K562 (cell line): ENCODE results near the gene AKT2. TPM values are rescaled to one million over a fixed set of nuclear protein-coding genes. Genes with fewer than 3 reads are reported as not detected.

Source experiments
- ELF4 ChIP-seq: fragments of 450-650 bp; formaldehyde crosslinking; IDR thresholded peaks from 2 replicates; pipeline ENCODE4 v1.4.0; 2022; ENCODE audit warnings: missing genetic modification characterization
- GABPA ChIP-seq: fragments of 200-800 bp; sonication (Bioruptor generic); conservative IDR thresholded peaks from 2 replicates; pipeline ENCODE4 v1.6.1; 2016; ENCODE audit warnings: low read depth, missing genetic modification characterization, missing compliant biosample characterization
- HNRNPK ChIP-seq: fragments of 200-400 bp; formaldehyde crosslinking; IDR thresholded peaks from one replicate; pipeline ENCODE4 v1.6.1; 2018; ENCODE audit warnings: mild to moderate bottlenecking, low read depth, low read length; ENCODE audit not compliant: poor library complexity, severe bottlenecking
- KLF16 ChIP-seq: IDR thresholded peaks from 2 replicates; pipeline ENCODE4 v1.6.1; 2016; ENCODE audit warnings: antibody characterized with exemption
- MEF2D ChIP-seq: conservative IDR thresholded peaks from 2 replicates; pipeline ENCODE4 v1.6.1; 2016; ENCODE audit warnings: low read depth, missing genetic modification characterization, missing compliant biosample characterization
- MTA3 ChIP-seq: fragments of 450-650 bp; formaldehyde crosslinking; IDR thresholded peaks from 2 replicates; pipeline ENCODE4 v1.6.1; 2017; ENCODE audit warnings: mild to moderate bottlenecking, borderline replicate concordance
- NCOA2 ChIP-seq, 2 experiments: fragments of 450-650 bp; IDR thresholded peaks; 2 replicates each; pipeline ENCODE4 v1.6.1; 2018; ENCODE audit warnings: mild to moderate bottlenecking in 2 of 2, moderate library complexity in 1 of 2; ENCODE audit not compliant: partially characterized antibody in 2 of 2
- NR0B1 ChIP-seq: fragments of 450-650 bp; IDR thresholded peaks from one replicate; pipeline ENCODE4 v1.6.1; 2018; ENCODE audit warnings: mild to moderate bottlenecking, moderate library complexity; ENCODE audit not compliant: partially characterized antibody
- PHB ChIP-seq: fragments of 250-450 bp; sonication (Bioruptor Pico); IDR thresholded peaks from 2 replicates; pipeline ENCODE4 v1.5.0; 2021
- PURB ChIP-seq: sonication (generic); formaldehyde crosslinking; IDR thresholded peaks from 2 replicates; pipeline ENCODE4 v1.9.0; 2021; ENCODE audit warnings: low read depth, mild to moderate bottlenecking, missing genetic modification reagents
- RBBP5 ChIP-seq: fragments of 200-600 bp; sonication (generic); IDR thresholded peaks from 2 replicates; pipeline ENCODE4 v1.6.1; 2012; ENCODE audit warnings: borderline replicate concordance, mild to moderate bottlenecking, low read length, control low read depth, inconsistent platforms; ENCODE audit not compliant: insufficient read depth, poor library complexity, severe bottlenecking
- SAP30 ChIP-seq: fragments of 200-600 bp; sonication (generic); IDR thresholded peaks from 2 replicates; pipeline ENCODE4 v1.6.1; 2012; ENCODE audit warnings: borderline replicate concordance, low read depth, mild to moderate bottlenecking, moderate library complexity, low read length, control low read depth, inconsistent platforms; ENCODE audit not compliant: insufficient read depth, poor library complexity, severe bottlenecking
- SLC30A9 ChIP-seq: fragments of 250-450 bp; sonication (Bioruptor Pico); IDR thresholded peaks from 2 replicates; pipeline ENCODE4 v1.8.0; 2022; ENCODE audit warnings: mild to moderate bottlenecking, moderate library complexity
- SRSF3 ChIP-seq: fragments of 200-400 bp; formaldehyde crosslinking; IDR thresholded peaks from 2 replicates; pipeline ENCODE4 v1.6.1; 2016; ENCODE audit warnings: mild to moderate bottlenecking, low read length, moderate library complexity; ENCODE audit not compliant: insufficient read depth
- TBL1XR1 ChIP-seq, 2 experiments: IDR thresholded peaks; 2 replicates each; pipeline ENCODE4 v1.6.1; 2012; ENCODE audit warnings: improper control_type of control experiment in 2 of 2, low read length in 2 of 2, mild to moderate bottlenecking in 1 of 2
- XRCC5 ChIP-seq: fragments of 200-400 bp; formaldehyde crosslinking; IDR thresholded peaks from 2 replicates; pipeline ENCODE4 v1.6.1; 2017; ENCODE audit warnings: low read depth, mild to moderate bottlenecking, low read length
- ZNF134 ChIP-seq: fragments of 250-450 bp; sonication (Bioruptor Pico); conservative IDR thresholded peaks from 2 replicates; pipeline ENCODE4 v1.4.0; 2020
- ZNF174 ChIP-seq: fragments of 250-450 bp; sonication (Bioruptor Pico); IDR thresholded peaks from 2 replicates; pipeline ENCODE4 v1.4.0; 2020; ENCODE audit warnings: mild to moderate bottlenecking
- ZNF175 ChIP-seq: fragments of 200-800 bp; sonication (Bioruptor generic); IDR thresholded peaks from 2 replicates; pipeline ENCODE4 v1.6.1; 2016; ENCODE audit warnings: low read depth, mild to moderate bottlenecking, missing genetic modification characterization, missing compliant biosample characterization
- ZNF384 ChIP-seq: IDR thresholded peaks from 2 replicates; pipeline ENCODE4 v1.6.1; 2012; ENCODE audit warnings: low read depth, low read length, improper control_type of control experiment
- ZNF583 ChIP-seq: fragments of 250-450 bp; sonication (Bioruptor Pico); IDR thresholded peaks from 2 replicates; pipeline ENCODE4 v1.4.0; 2020
- ZZZ3 ChIP-seq: fragments of 450-650 bp; IDR thresholded peaks from 2 replicates; pipeline ENCODE4 v1.6.1; 2016; ENCODE audit warnings: antibody characterized with exemption, mild to moderate bottlenecking, moderate library complexity
- polyA plus RNA-seq, 8 experiments: library from polyadenylated mRNA; depleted of rRNA in 4 of 8; stranded (reverse) in 5 of 8; unstranded in 3 of 8; fragments of >200 nt; fragmentation: Nextera tagmentation in 2 of 8; fragmentation: Illumina TruSeq in 1 of 8; extraction: Ambion mirVana in 2 of 8; extraction: Trizol in 1 of 8; gene quantifications; 2 replicates each; pipeline versions ENCODE4 v1.2.1 to v1.2.3, GENCODE V29; 2011 to 2014; ENCODE audit warnings: inconsistent platforms in 1 of 8, missing spikeins in 1 of 8
- total RNA-seq, 7 experiments: library from RNA; depleted of rRNA in 6 of 7; stranded (reverse); fragments of >200 nt in 6 of 7; fragmentation: Illumina TruSeq in 2 of 7; extraction: Trizol in 2 of 7; gene quantifications; 2 replicates each; pipeline versions ENCODE4 v1.2.1 to v1.2.3, GENCODE V29; 2011 to 2021; ENCODE audit warnings: low replicate concordance in 1 of 7
- TF ChIP-seq, protein P1 (sequence below), 3 experiments: fragments of 200-800 bp in 1 of 3; sonication (Bioruptor generic) in 1 of 3; sonication (generic) in 1 of 3; formaldehyde crosslinking in 1 of 3; IDR thresholded peaks; 2 replicates each; pipeline versions ENCODE4 v1.6.1 to v1.8.0; 2016 to 2022; ENCODE audit warnings: mild to moderate bottlenecking in 2 of 3, missing compliant biosample characterization in 2 of 3, missing genetic modification characterization in 2 of 3, missing genetic modification reagents in 1 of 3
- TF ChIP-seq, protein P2 (sequence below), 2 experiments: IDR thresholded peaks; 2 replicates each; pipeline ENCODE4 v1.6.1; 2011; ENCODE audit warnings: borderline replicate concordance in 1 of 2, control low read depth in 1 of 2, low read depth in 1 of 2, low read length in 1 of 2, mild to moderate bottlenecking in 1 of 2, mixed read lengths in 1 of 2, moderate library complexity in 1 of 2; ENCODE audit not compliant: insufficient read depth in 1 of 2, insufficient read length in 1 of 2, poor library complexity in 1 of 2, severe bottlenecking in 1 of 2; ENCODE audit errors: extremely low read depth in 1 of 2

AKT2 gene
- total and polyA plus RNA-seq, 9 of the 15 experiments (the other 6 are each of a cell fraction or from before 2014, with no cell fraction given), result 1.1 to 132 (median 67.7) TPM

GRCh38 chr19:40231544-40232424 lies 53.4 kb downstream of the AKT2 start (continued):
- TF ChIP-seq, protein P1, sequence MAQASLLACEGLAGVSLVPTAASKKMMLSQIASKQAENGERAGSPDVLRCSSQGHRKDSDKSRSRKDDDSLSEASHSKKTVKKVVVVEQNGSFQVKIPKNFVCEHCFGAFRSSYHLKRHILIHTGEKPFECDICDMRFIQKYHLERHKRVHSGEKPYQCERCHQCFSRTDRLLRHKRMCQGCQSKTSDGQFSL (CRISPR knock-in tag; IDR thresholded peaks at IDR 0.05), result 0 out of 2 replicates have a peak, but pooled peaks have one; percentile 23
- TF ChIP-seq, protein P1 (tag; IDR thresholded peaks at IDR 0.05), result no peak
- TF ChIP-seq ZZZ3, result no peak
- TF ChIP-seq ZNF134 (CRISPR knock-in tag), result no peak
- no peak for TF ChIP-seq SLC30A9 (CRISPR knock-in tag)
- no peak for TF ChIP-seq SRSF3
- no peak for TF ChIP-seq PHB (CRISPR knock-in tag)
- no peak for TF ChIP-seq KLF16
- no peak for TF ChIP-seq PURB (CRISPR knock-in tag)
- TF ChIP-seq HNRNPK, result no peak
- TF ChIP-seq GABPA, result peak; percentile 93
- TF ChIP-seq NR0B1, result no peak
- TF ChIP-seq ZNF175 (CRISPR knock-in tag), result no peak; the same call in 1 of the 2 replicates
- TF ChIP-seq ELF4, result no peak
- TF ChIP-seq MEF2D, result no peak
- TF ChIP-seq, protein P2, sequence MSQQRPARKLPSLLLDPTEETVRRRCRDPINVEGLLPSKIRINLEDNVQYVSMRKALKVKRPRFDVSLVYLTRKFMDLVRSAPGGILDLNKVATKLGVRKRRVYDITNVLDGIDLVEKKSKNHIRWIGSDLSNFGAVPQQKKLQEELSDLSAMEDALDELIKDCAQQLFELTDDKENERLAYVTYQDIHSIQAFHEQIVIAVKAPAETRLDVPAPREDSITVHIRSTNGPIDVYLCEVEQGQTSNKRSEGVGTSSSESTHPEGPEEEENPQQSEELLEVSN (IDR thresholded peaks at IDR 0.05; ENCODE audit: borderline replicate concordance in 1 of 2, extremely low read depth in 1 of 2, insufficient read depth in 1 of 2, insufficient read length in 1 of 2, low read depth in 1 of 2, low read length in 1 of 2, poor library complexity in 1 of 2, severe bottlenecking in 1 of 2), result peak in 1 of 2 experiments; percentile 52
- TF ChIP-seq ZNF384, result no peak
- TF ChIP-seq ZNF583 (CRISPR knock-in tag), result no peak; the same call in 1 of the 2 replicates
- TF ChIP-seq SAP30, result no peak
- TF ChIP-seq XRCC5, result no peak
- no peak for TF ChIP-seq ZNF174 (CRISPR knock-in tag)
- no peak for TF ChIP-seq NCOA2 (IDR thresholded peaks at IDR 0.05; ENCODE audit: partially characterized antibody in 2 of 2)
- no peak for TF ChIP-seq RBBP5
- TF ChIP-seq MTA3, result no peak
- TF ChIP-seq TBL1XR1 (IDR thresholded peaks at IDR 0.05; ENCODE audit: low read length in 2 of 2), result no peak
